Endodermal cell (in vitro differentiated cells): ENCODE results near the gene LMO1. TPM values are rescaled to one million over a fixed set of nuclear protein-coding genes. Genes with fewer than 3 reads are reported as not detected.

Experiments used
- DNase-seq: peaks from one replicate; pipeline ENCODE4 v3.0.0-alpha.2; 2017
- H3K27ac ChIP-seq: 2 replicates; pipeline ENCODE4 v1.5.1; 2013; ENCODE audit warnings: mild to moderate bottlenecking, low read depth, low read length, moderate library complexity
- H3K27me3 ChIP-seq: 2 replicates; pipeline ENCODE4 v1.6.1; 2013; ENCODE audit warnings: mild to moderate bottlenecking, low read length, moderate library complexity; ENCODE audit not compliant: insufficient read depth, control insufficient read depth, poor library complexity, severe bottlenecking
- H3K36me3 ChIP-seq: 2 replicates; pipeline ENCODE4 v1.7.0; 2013; ENCODE audit warnings: mild to moderate bottlenecking, low read length, moderate library complexity; ENCODE audit not compliant: control insufficient read depth, insufficient read depth
- H3K4me1 ChIP-seq: one replicate; pipeline ENCODE4 v1.7.0; 2013; ENCODE audit warnings: low read length; ENCODE audit not compliant: control insufficient read depth, insufficient read depth
- H3K4me3 ChIP-seq: 2 replicates; pipeline ENCODE4 v1.5.1; 2013; ENCODE audit warnings: mild to moderate bottlenecking, low read length, moderate library complexity
- H3K9ac ChIP-seq: 2 replicates; pipeline ENCODE4 v1.6.1; 2013; ENCODE audit warnings: mild to moderate bottlenecking, low read length, moderate library complexity; ENCODE audit not compliant: poor library complexity, severe bottlenecking; ENCODE audit errors: extremely low read depth
- H3K9me3 ChIP-seq: 2 replicates; pipeline ENCODE4 v1.6.1; 2013; ENCODE audit warnings: mild to moderate bottlenecking, low read length, moderate library complexity; ENCODE audit not compliant: control insufficient read depth
- H3K27ac Mint-ChIP-seq: 2 replicates; pipeline ENCODE4 v1.8.0; 2020; ENCODE audit warnings: mixed read lengths
- H3K27me3 Mint-ChIP-seq: 2 replicates; pipeline ENCODE4 v1.8.0; 2021; ENCODE audit warnings: mild to moderate bottlenecking, mixed read lengths; ENCODE audit not compliant: insufficient read depth
- H3K36me3 Mint-ChIP-seq: 2 replicates; pipeline ENCODE4 v1.8.0; 2020; ENCODE audit warnings: low read depth, mixed read lengths
- H3K4me1 Mint-ChIP-seq: 2 replicates; pipeline ENCODE4 v1.8.0; 2020; ENCODE audit warnings: mixed read lengths
- H3K4me3 Mint-ChIP-seq: 2 replicates; pipeline ENCODE4 v1.8.0; 2020; ENCODE audit warnings: mild to moderate bottlenecking, moderate library complexity, mixed read lengths
- H3K9me3 Mint-ChIP-seq: 2 replicates; pipeline ENCODE4 v1.8.0; 2020; ENCODE audit warnings: mild to moderate bottlenecking, mixed read lengths
- CTCF ChIP-seq: fragments of 200-600 bp; sonication (generic); conservative IDR thresholded peaks from 2 replicates; pipeline ENCODE4 v1.5.0; 2021; ENCODE audit warnings: antibody characterized with exemption, mild to moderate bottlenecking
- WGBS, 2 experiments: methylation state at CpG; one replicate each; pipeline versions ENCODE4 v1.1.5 to v1.1.7; 2013; ENCODE audit warnings: missing lambda C conversion rate in 2 of 2, mixed read lengths in 1 of 2; ENCODE audit not compliant: insufficient coverage in 1 of 2, insufficient read length in 1 of 2; 5-methylcytosine and 5-hydroxymethylcytosine counted together
- total RNA-seq, 2 donors: library from RNA; stranded (reverse); fragmentation: NEBNext Ultra II Directional in 1 of 2; extraction: Animal tissue kit (Norgen Biotek cat#: 25700) in 1 of 2; gene quantifications; 2 replicates in 1 of 2; 3 replicates in 1 of 2; pipeline ENCODE4 v1.2.1, GENCODE V29; 2021

Gene LMO1
- total RNA-seq, 2 donors from 2014 or later: 0.46 TPM; not detected in 1

- Mint-ChIP-seq H3K27ac (no peak overlapping the region), H3K4me1 (no peaks in the 10 kb centered on the region), H3K4me3 (no peak overlapping the region), H3K36me3 (no peaks in the 10 kb centered on the region), H3K9me3 (peaks cover 5% of the 10 kb centered on the region), H3K27me3 (peaks cover 82% of the 10 kb centered on the region)
- Histone ChIP-seq H3K36me3 (no peaks in the 10 kb centered on the region), H3K4me1 (peaks cover 3% of the 10 kb centered on the region), H3K9me3 (peaks cover 4% of the 10 kb centered on the region), H3K27me3 (peaks cover 83% of the 10 kb centered on the region), H3K9ac (no peak overlapping the region), H3K4me3 (no peak overlapping the region), H3K27ac (no peak overlapping the region)
- no peak for TF ChIP-seq CTCF
- DNase-seq: peak; percentile 28
- WGBS, 2 experiments: 90 to 96% methylated on average over 2 to 5 of the region's 5 CpGs
Measured at GRCh38 chr11:8269636-8270035, 6.0 kb upstream of the LMO1 start.

GRCh38 chr11:8268530-8269400, 5.1 kb upstream of the LMO1 start:
- Histone ChIP-seq H3K27ac (no peak overlapping the region), H3K4me3 (peak overlapping the region; percentile 60), H3K9ac (no peak overlapping the region), H3K36me3 (no peaks in the 10 kb centered on the region), H3K9me3 (no peaks in the 10 kb centered on the region), H3K27me3 (peaks cover 92% of the 10 kb centered on the region), H3K4me1 (peaks cover 3% of the 10 kb centered on the region)
- Mint-ChIP-seq H3K4me3 (peak overlapping the region; percentile 47), H3K4me1 (peaks cover under 1% of the 10 kb centered on the region), H3K27ac (no peak overlapping the region), H3K9me3 (no peaks in the 10 kb centered on the region), H3K27me3 (peaks cover 87% of the 10 kb centered on the region), H3K36me3 (no peaks in the 10 kb centered on the region)
- peak; percentile 69 for DNase-seq
- no peak for TF ChIP-seq CTCF
- 21 to 30% methylated on average over 33 to 65 of the region's 65 CpGs for WGBS, 2 experiments

GRCh38 chr11:8267831-8268529, 4.3 kb upstream of the LMO1 start:
- Mint-ChIP-seq H3K4me3 (peak overlapping the region; percentile 32), H3K9me3 (no peaks in the 10 kb centered on the region), H3K36me3 (no peaks in the 10 kb centered on the region), H3K27ac (no peak overlapping the region), H3K27me3 (peaks cover 94% of the 10 kb centered on the region), H3K4me1 (peaks cover 5% of the 10 kb centered on the region)
- Histone ChIP-seq H3K4me1 (peaks cover 3% of the 10 kb centered on the region), H3K9me3 (no peaks in the 10 kb centered on the region), H3K27me3 (peaks cover 98% of the 10 kb centered on the region), H3K27ac (no peak overlapping the region), H3K9ac (no peak overlapping the region), H3K36me3 (no peaks in the 10 kb centered on the region), H3K4me3 (peak overlapping the region; percentile 60)
- peak; percentile 70 for DNase-seq
- peak; percentile 24 for TF ChIP-seq CTCF
- WGBS, 2 experiments: 5 to 6% methylated on average over 16 to 74 of the region's 74 CpGs
